Glutamatergic neuron (in vitro differentiated cells): ENCODE measurements around the gene EPB41L3. TPM values are rescaled to one million over a fixed set of nuclear protein-coding genes. Genes with fewer than 3 reads are reported as not detected.

Experiments used
- DNase-seq: peaks from one replicate; pipeline ENCODE4 v3.0.0; 2022
- H3K27ac Mint-ChIP-seq: one replicate; pipeline ENCODE4 v1.8.0; 2020; ENCODE audit warnings: mild to moderate bottlenecking, mixed read lengths, inconsistent platforms; ENCODE audit not compliant: unreplicated experiment
- H3K27me3 Mint-ChIP-seq: one replicate; pipeline ENCODE4 v1.8.0; 2020; ENCODE audit warnings: mild to moderate bottlenecking, moderate library complexity, mixed read lengths, inconsistent platforms; ENCODE audit not compliant: unreplicated experiment
- H3K36me3 Mint-ChIP-seq: one replicate; pipeline ENCODE4 v1.8.0; 2020; ENCODE audit warnings: mild to moderate bottlenecking, mixed read lengths, inconsistent platforms; ENCODE audit not compliant: unreplicated experiment
- H3K4me1 Mint-ChIP-seq: one replicate; pipeline ENCODE4 v1.8.0; 2020; ENCODE audit warnings: mild to moderate bottlenecking, low read depth, mixed read lengths, inconsistent platforms; ENCODE audit not compliant: unreplicated experiment
- H3K4me3 Mint-ChIP-seq: one replicate; pipeline ENCODE4 v1.8.0; 2020; ENCODE audit warnings: mild to moderate bottlenecking, mixed read lengths, inconsistent platforms; ENCODE audit not compliant: unreplicated experiment
- H3K9me3 Mint-ChIP-seq: one replicate; pipeline ENCODE4 v1.8.0; 2020; ENCODE audit warnings: mild to moderate bottlenecking, moderate library complexity, mixed read lengths, inconsistent platforms; ENCODE audit not compliant: unreplicated experiment
- CTCF ChIP-seq: fragments of 200-600 bp; sonication (generic); IDR thresholded peaks from one replicate; pipeline ENCODE4 v1.5.0; 2021; ENCODE audit not compliant: partially characterized antibody, unreplicated experiment
- total RNA-seq: library from RNA; stranded (reverse); fragmentation: NEBNext Ultra II Directional; extraction: Animal tissue kit (Norgen Biotek cat#: 25700); gene quantifications from one replicate; pipeline ENCODE4 v1.2.1, GENCODE V29; 2021; ENCODE audit not compliant: unreplicated experiment

Gene EPB41L3
- total RNA-seq, 1 donor from 2014 or later = 368 TPM

GRCh38 chr18:5462227-5462626 lies 81.6 kb downstream of the EPB41L3 start:
- DNase-seq = no peak
- peaks cover 3% of the 10 kb centered on the region for H3K9me3 Mint-ChIP-seq
- no peaks in the 10 kb centered on the region for H3K27me3 Mint-ChIP-seq
- no peak overlapping the region for H3K4me3 Mint-ChIP-seq
- TF ChIP-seq CTCF = no peak
- H3K4me1 Mint-ChIP-seq = peaks cover 73% of the 10 kb centered on the region
- no peaks in the 10 kb centered on the region for H3K36me3 Mint-ChIP-seq
- H3K27ac Mint-ChIP-seq = peak overlapping the region; percentile 73

GRCh38 chr18:5461041-5461440 lies 82.8 kb downstream of the EPB41L3 start:
- H3K27me3 Mint-ChIP-seq = no peaks in the 10 kb centered on the region
- no peak for DNase-seq
- peak overlapping the region; percentile 81 for H3K27ac Mint-ChIP-seq
- no peaks in the 10 kb centered on the region for H3K36me3 Mint-ChIP-seq
- peak overlapping the region; percentile 71 for H3K4me3 Mint-ChIP-seq
- H3K4me1 Mint-ChIP-seq = peaks cover 75% of the 10 kb centered on the region
- H3K9me3 Mint-ChIP-seq = peaks cover 3% of the 10 kb centered on the region
- no peak for TF ChIP-seq CTCF

- Mint-ChIP-seq H3K4me1 (peaks cover 75% of the 10 kb centered on the region), H3K4me3 (peak overlapping the region; percentile 44), H3K27ac (peak overlapping the region; percentile 71), H3K27me3 (no peaks in the 10 kb centered on the region), H3K9me3 (peaks cover 2% of the 10 kb centered on the region), H3K36me3 (no peaks in the 10 kb centered on the region)
- no peak for TF ChIP-seq CTCF
- DNase-seq = no peak
These were observed 86.3 kb downstream of the EPB41L3 start for GRCh38 chr18:5457462-5457957.

GRCh38 chr18:5456577-5457461 lies 87.0 kb downstream of the EPB41L3 start:
- H3K9me3 Mint-ChIP-seq = peaks cover 2% of the 10 kb centered on the region
- H3K36me3 Mint-ChIP-seq = no peaks in the 10 kb centered on the region
- peak; percentile 41 for DNase-seq
- peaks cover 70% of the 10 kb centered on the region for H3K4me1 Mint-ChIP-seq
- no peaks in the 10 kb centered on the region for H3K27me3 Mint-ChIP-seq
- H3K27ac Mint-ChIP-seq = peak overlapping the region; percentile 71
- H3K4me3 Mint-ChIP-seq = peak overlapping the region; percentile 44
- TF ChIP-seq CTCF = peak; percentile 67

- H3K36me3 Mint-ChIP-seq = no peaks in the 10 kb centered on the region
- peaks cover 59% of the 10 kb centered on the region for H3K4me1 Mint-ChIP-seq
- H3K27me3 Mint-ChIP-seq = no peaks in the 10 kb centered on the region
- no peak for TF ChIP-seq CTCF
- DNase-seq = no peak
- peaks cover 2% of the 10 kb centered on the region for H3K9me3 Mint-ChIP-seq
- no peak overlapping the region for H3K4me3 Mint-ChIP-seq
- peak overlapping the region; percentile 10 for H3K27ac Mint-ChIP-seq
These were observed 88.1 kb downstream of the EPB41L3 start for GRCh38 chr18:5455674-5456073.
